Loucy (cell line): ENCODE data around the gene ARHGAP26.

Source experiments
- CTCF ChIP-seq: fragments of 200-600 bp; sonication (generic); conservative IDR thresholded peaks from 2 replicates; pipeline ENCODE4 v1.5.1; 2014; ENCODE audit warnings: mild to moderate bottlenecking, antibody characterized with exemption, low read length
- EZH2phosphoT487 ChIP-seq: fragments of 200-600 bp; IDR thresholded peaks from 2 replicates; pipeline ENCODE4 v1.6.1; 2018; ENCODE audit warnings: antibody characterized with exemption, mild to moderate bottlenecking, moderate library complexity, borderline replicate concordance

- TF ChIP-seq CTCF (no peak), EZH2phosphoT487 (no peak)
Measured at GRCh38 chr5:143019157-143019556, 249.0 kb downstream of the ARHGAP26 start.
